Measurements from ENCODE around the gene UGT1A5.
"Not testable (repeated sequence)": the region's sequence is repeated elsewhere in the genome, so short reads cannot be mapped to it uniquely, and the experiment has no call there.

The UGT1A5 gene

GRCh38 chr2:233746475-233747282 is 34.0 kb downstream of the UGT1A5 start:
- Mint-ChIP-seq H3K4me1 (no peaks in the 10 kb centered on the region), H3K9me3 (peaks cover 9% of the 10 kb centered on the region), H3K36me3 (peaks cover 5% of the 10 kb centered on the region), H3K27me3 (peaks cover 23% of the 10 kb centered on the region), H3K4me3 (no peak overlapping the region), H3K27ac (no peak overlapping the region)
- ATAC-seq (ENCODE audit: low read depth) (no peak), DNase-seq (ENCODE audit: low spot score in 2 of 2) (no peak)

DNA sequence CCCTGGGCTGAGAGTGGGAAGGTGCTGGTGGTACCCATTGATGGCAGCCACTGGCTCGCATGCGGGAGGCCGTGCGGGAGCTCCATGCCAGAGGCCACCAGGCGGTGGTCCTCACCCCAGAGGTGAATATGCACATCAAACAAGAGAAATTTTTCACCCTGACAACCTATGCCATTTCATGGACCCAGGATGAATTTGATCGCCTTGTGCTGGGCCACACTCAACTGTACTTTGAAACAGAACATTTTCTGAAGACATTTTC is 34.5 kb downstream of the UGT1A5 start:
- Mint-ChIP-seq H3K27ac (no peak overlapping the region), H3K4me1 (no peaks in the 10 kb centered on the region), H3K36me3 (peaks cover 7% of the 10 kb centered on the region), H3K9me3 (peaks cover 11% of the 10 kb centered on the region), H3K4me3 (no peak overlapping the region), H3K27me3 (peaks cover 23% of the 10 kb centered on the region)
- no peak for DNase-seq (ENCODE audit: low spot score in 2 of 2)
- no peak for ATAC-seq (ENCODE audit: low read depth)

- H3K4me1 Mint-ChIP-seq; DNase-seq (ENCODE audit: low spot score in 2 of 2); H3K36me3 Mint-ChIP-seq; H3K27ac Mint-ChIP-seq; ATAC-seq (ENCODE audit: low read depth); H3K4me3 Mint-ChIP-seq: not testable (repeated sequence)
- Mint-ChIP-seq H3K27me3 (peaks cover 22% of the 10 kb centered on the region), H3K9me3 (peaks cover 13% of the 10 kb centered on the region)
Measured at GRCh38 chr2:233750689-233751088, 38.0 kb downstream of the UGT1A5 start.

DNA sequence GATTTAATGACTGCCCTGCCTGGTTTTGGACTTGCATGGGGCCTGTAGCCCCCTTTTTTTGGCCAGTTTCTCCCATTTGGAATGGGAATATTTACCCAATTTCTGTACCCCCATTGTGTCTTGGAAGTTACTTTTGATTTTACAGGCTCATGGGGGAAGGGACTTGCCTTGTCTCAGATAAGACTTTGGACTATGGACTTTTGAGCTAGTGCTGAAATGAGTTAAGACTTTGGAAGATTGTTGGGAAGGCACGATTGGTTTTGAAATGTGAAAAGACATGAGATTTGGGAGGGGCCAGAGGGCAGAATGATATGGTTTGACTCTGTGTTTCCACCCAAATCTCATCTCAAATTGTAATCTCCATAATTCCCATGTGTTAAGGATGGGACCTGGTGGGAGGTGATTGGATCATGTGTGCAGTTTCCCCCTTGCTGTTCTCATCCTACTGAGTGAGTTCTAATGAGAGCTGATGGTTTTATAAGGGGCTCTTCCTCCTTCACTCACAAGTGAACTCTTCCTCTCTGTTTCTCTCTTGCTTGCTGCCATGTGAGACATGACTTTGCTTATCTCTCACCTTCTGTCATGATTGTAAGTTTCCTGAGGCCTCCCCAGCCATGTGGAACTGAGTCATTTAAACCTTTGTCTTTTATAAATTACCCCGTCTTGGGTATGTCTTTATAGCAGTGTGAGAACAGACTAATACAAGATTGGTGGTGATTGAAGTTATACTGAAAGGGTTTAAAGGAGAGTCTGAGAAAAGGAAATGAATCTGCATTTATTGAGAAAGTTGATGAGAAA is 38.7 kb downstream of the UGT1A5 start:
- H3K9me3 Mint-ChIP-seq: peaks cover 13% of the 10 kb centered on the region
- not testable (repeated sequence) for ATAC-seq (ENCODE audit: low read depth); H3K27ac Mint-ChIP-seq; H3K4me1 Mint-ChIP-seq; H3K4me3 Mint-ChIP-seq; DNase-seq (ENCODE audit: low spot score in 2 of 2); H3K36me3 Mint-ChIP-seq
- H3K27me3 Mint-ChIP-seq: peaks cover 22% of the 10 kb centered on the region

- Mint-ChIP-seq H3K4me3 (no peak overlapping the region), H3K27me3 (peaks cover 2% of the 10 kb centered on the region)
Measured at GRCh38 chr2:233754872-233755611, 42.3 kb downstream of the UGT1A5 start.

DNA sequence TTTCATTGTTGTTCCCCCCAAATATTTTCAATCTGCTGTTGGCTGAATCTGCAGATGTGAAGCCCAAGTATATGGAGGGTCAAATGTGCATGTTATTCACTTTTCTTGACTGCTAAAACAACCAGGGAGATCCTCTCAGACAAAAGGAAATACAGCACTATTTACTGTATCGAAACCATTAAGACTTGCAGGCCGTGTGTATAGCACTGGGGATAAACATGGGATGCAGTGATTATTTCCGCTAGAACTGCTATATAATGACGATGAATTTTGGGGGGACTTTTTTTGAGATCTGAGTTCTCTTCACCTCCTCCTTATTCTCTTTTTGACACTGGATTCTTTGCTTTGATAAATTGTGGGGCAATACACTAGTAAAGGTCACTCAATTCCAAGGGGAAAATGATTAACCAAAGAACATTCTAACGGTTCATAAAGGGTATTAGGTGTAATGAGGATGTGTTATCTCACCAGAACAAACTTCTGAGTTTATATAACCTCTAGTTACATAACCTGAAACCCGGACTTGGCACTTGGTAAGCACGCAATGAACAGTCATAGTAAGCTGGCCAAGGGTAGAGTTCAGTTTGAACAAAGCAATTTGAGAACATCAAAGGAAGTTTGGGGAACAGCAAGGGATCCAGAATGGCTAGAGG is 43.8 kb downstream of the UGT1A5 start:
- Mint-ChIP-seq H3K9me3 (peaks cover 6% of the 10 kb centered on the region), H3K27ac (no peak overlapping the region), H3K4me1 (no peaks in the 10 kb centered on the region), H3K4me3 (no peak overlapping the region), H3K36me3 (peaks cover 3% of the 10 kb centered on the region), H3K27me3 (peaks cover 3% of the 10 kb centered on the region)
- ATAC-seq (ENCODE audit: low read depth): no peak
- DNase-seq (ENCODE audit: low spot score in 2 of 2): no peak

More at GRCh38 chr2:233754872-233755611, 42.3 kb downstream of the UGT1A5 start:
- Mint-ChIP-seq H3K27ac (no peak overlapping the region), H3K4me1 (no peaks in the 10 kb centered on the region), H3K9me3 (peaks cover 9% of the 10 kb centered on the region), H3K36me3 (peaks cover 4% of the 10 kb centered on the region)
- ATAC-seq (ENCODE audit: low read depth) (no peak), DNase-seq (ENCODE audit: low spot score in 2 of 2) (no peak)

GRCh38 chr2:233758141-233758540 is 45.4 kb downstream of the UGT1A5 start:
- H3K27ac Mint-ChIP-seq: no peak overlapping the region

GRCh38 chr2:233758849-233759248 is 46.1 kb downstream of the UGT1A5 start:
- no peaks in the 10 kb centered on the region for H3K9me3 Mint-ChIP-seq
- peaks cover 7% of the 10 kb centered on the region for H3K27me3 Mint-ChIP-seq
- no peak overlapping the region for H3K27ac Mint-ChIP-seq

More at GRCh38 chr2:233758141-233758540, 45.4 kb downstream of the UGT1A5 start:
- ATAC-seq (ENCODE audit: low read depth) (no peak), DNase-seq (ENCODE audit: low spot score in 2 of 2) (no peak)
- Mint-ChIP-seq H3K4me3 (no peak overlapping the region), H3K27me3 (peaks cover 2% of the 10 kb centered on the region), H3K9me3 (no peaks in the 10 kb centered on the region), H3K4me1 (no peaks in the 10 kb centered on the region), H3K36me3 (no peaks in the 10 kb centered on the region)

DNA sequence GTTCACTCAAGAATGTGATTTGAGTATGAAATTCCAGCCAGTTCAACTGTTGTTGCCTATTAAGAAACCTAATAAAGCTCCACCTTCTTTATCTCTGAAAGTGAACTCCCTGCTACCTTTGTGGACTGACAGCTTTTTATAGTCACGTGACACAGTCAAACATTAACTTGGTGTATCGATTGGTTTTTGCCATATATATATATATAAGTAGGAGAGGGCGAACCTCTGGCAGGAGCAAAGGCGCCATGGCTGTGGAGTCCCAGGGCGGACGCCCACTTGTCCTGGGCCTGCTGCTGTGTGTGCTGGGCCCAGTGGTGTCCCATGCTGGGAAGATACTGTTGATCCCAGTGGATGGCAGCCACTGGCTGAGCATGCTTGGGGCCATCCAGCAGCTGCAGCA is 47.3 kb downstream of the UGT1A5 start, which contains the start of gene UGT1A1:
Gene UGT1A1 (plus strand): TSS at position 228 of the 400 bp plus-strand sequence. CDS start 18 bp downstream, at position 246.
- Mint-ChIP-seq H3K4me3 (no peak within 1 kb of the TSS), H3K4me1 (no peaks in the 10 kb centered on the region), H3K27me3 (peaks cover 12% of the 10 kb centered on the region), H3K27ac (no peak within 1 kb of the TSS), H3K36me3 (no peaks in the 10 kb centered on the region), H3K9me3 (no peaks in the 10 kb centered on the region)
- no peak for ATAC-seq (ENCODE audit: low read depth)
- DNase-seq (ENCODE audit: low spot score in 2 of 2): no peak

More at GRCh38 chr2:233758849-233759248, 46.1 kb downstream of the UGT1A5 start:
- no peak overlapping the region for H3K4me3 Mint-ChIP-seq
- ATAC-seq (ENCODE audit: low read depth) (no peak), DNase-seq (ENCODE audit: low spot score in 2 of 2) (no peak)
- no peaks in the 10 kb centered on the region for H3K36me3 Mint-ChIP-seq
- H3K4me1 Mint-ChIP-seq: no peaks in the 10 kb centered on the region

DNA sequence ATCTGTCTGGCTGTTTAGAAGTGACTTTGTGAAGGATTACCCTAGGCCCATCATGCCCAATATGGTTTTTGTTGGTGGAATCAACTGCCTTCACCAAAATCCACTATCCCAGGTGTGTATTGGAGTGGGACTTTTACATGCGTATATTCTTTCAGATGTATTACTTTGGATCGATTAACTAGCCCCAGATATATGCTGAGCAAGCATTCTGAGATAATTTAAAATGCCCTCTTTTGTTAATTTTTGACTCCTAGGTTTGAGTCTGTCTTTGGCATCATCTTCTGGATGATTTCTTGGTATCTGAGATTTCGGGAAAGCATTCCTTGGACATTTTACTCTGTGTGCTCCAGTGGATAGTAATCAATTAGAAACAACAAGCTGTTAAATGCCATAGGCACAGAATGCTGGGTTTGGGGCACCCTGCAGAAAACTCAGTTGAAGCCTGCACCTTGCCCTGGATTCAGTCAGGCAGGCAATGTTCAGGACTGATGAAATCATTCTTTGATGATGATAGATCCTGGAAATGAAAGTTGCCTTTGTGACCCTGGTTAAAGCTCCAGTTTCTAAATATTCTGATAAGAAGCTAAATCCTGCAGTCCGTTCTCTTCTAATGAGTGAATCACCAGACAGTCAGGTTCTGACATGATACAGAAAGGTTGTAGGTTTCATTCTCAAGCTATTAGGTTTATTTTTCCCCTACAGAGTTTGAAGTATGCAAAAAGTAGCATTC is 48.5 kb downstream of the UGT1A5 start:
- Mint-ChIP-seq H3K27me3 (peaks cover 14% of the 10 kb centered on the region), H3K27ac (no peak overlapping the region), H3K4me3 (no peak overlapping the region), H3K4me1 (no peaks in the 10 kb centered on the region), H3K9me3 (no peaks in the 10 kb centered on the region), H3K36me3 (no peaks in the 10 kb centered on the region)
- ATAC-seq (ENCODE audit: low read depth) (no peak), DNase-seq (ENCODE audit: low spot score in 2 of 2) (no peak)

DNA sequence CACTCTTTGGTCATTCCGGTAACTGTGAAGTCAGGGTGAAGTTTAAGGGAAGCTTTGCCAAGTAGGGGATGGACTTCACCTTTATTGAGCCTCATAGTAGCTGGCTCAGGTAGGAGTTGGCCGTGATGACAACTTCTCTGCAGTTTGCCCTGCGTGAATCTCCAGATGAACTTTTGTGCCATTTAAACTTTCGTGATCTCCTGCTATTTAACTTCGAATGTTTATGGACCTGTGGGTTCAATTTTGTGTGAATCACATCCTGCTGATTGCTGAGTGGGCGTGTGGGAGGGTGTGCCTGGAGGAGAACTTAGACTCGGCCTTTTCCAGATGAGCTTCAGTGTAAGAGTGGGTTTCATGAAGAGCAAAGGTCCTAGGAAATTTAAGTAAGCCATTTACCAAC is 51.6 kb downstream of the UGT1A5 start:
- H3K9me3 Mint-ChIP-seq: no peaks in the 10 kb centered on the region
- H3K36me3 Mint-ChIP-seq: no peaks in the 10 kb centered on the region
- H3K4me1 Mint-ChIP-seq: no peaks in the 10 kb centered on the region
- ATAC-seq (ENCODE audit: low read depth): no peak
- DNase-seq (ENCODE audit: low spot score in 2 of 2): no peak
- no peak overlapping the region for H3K27ac Mint-ChIP-seq
- H3K4me3 Mint-ChIP-seq: no peak overlapping the region
- peaks cover 18% of the 10 kb centered on the region for H3K27me3 Mint-ChIP-seq

GRCh38 chr2:233764761-233765160 is 52.1 kb downstream of the UGT1A5 start:
- Mint-ChIP-seq H3K27me3 (peaks cover 20% of the 10 kb centered on the region), H3K27ac (no peak overlapping the region), H3K4me1 (no peaks in the 10 kb centered on the region), H3K9me3 (no peaks in the 10 kb centered on the region), H3K36me3 (no peaks in the 10 kb centered on the region), H3K4me3 (no peak overlapping the region)
- ATAC-seq (ENCODE audit: low read depth): no peak
- DNase-seq (ENCODE audit: low spot score in 2 of 2): no peak

- H3K36me3 Mint-ChIP-seq: no peaks in the 10 kb centered on the region
- peaks cover 21% of the 10 kb centered on the region for H3K27me3 Mint-ChIP-seq
- ATAC-seq (ENCODE audit: low read depth): no peak
- no peak overlapping the region for H3K27ac Mint-ChIP-seq
- H3K4me1 Mint-ChIP-seq: no peaks in the 10 kb centered on the region
- H3K4me3 Mint-ChIP-seq: no peak overlapping the region
- no peaks in the 10 kb centered on the region for H3K9me3 Mint-ChIP-seq
- DNase-seq (ENCODE audit: low spot score in 2 of 2): no peak
Measured at GRCh38 chr2:233766416-233766815, 53.7 kb downstream of the UGT1A5 start.
